Mucosa of gallbladder (tissue), 1 donor: ENCODE measurements around the gene ASB10. TPM values are rescaled to one million over a fixed set of nuclear protein-coding genes. Genes with fewer than 3 reads are reported as not detected.

Experiments
- DNase-seq: peaks from one replicate; pipeline ENCODE4 v3.0.0-alpha.2; 2020; ENCODE audit warnings: low spot score
- total RNA-seq: library from RNA; stranded (reverse); gene quantifications from one replicate; pipeline ENCODE4 v1.2.1, GENCODE V29; 2021
- donor health status: DM: no; HTN: no; CAD: no.

Gene ASB10
- total RNA-seq, 1 donor from 2014 or later: not detected

DNA sequence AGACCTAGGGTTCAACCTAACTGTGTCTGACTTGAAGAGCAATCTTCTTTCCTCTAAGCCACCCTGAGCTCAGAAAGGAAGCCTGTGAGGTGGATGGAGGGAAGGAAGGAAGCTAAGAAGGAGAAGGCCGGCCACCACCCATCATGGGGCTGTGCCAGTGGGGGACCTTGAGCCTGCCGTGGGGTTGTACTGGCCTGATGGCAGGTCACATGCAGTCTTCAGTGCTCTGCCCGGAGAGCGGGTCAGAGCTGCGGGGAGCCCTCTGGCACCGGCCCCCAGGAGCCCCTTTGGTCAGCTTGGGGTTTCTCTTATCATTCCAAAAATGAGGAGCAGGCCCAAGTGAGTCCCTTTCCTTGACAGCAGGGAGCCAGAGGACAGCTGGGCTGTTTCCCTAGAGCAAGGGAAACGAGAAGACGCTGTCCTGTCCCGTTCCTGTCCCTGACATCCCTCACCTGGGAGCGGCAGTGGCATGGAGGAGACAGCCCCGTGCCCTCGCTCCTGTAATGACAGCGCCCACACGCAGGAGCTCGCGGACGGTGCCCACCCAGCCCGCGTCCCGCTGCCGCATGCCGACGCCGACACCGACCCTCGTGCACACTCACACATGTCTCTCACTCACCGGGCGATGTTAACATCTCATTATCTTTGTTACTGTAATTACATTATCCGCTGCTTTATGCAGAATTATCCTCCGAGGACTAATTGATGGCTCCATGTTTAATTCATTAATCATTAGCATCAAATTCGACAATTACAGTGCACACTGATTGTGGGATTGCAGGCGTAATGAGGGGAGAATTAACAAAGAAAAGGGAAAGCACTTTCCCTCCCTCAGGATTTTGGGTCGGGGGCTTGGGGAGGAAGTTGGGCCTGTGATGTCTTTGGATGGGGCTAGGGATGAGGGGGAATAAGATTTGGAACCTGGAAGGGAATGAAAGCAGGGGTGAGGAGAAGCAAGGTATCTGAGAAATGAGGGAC, 50.9 kb downstream of the ASB10 start:
- no peak for DNase-seq

DNA sequence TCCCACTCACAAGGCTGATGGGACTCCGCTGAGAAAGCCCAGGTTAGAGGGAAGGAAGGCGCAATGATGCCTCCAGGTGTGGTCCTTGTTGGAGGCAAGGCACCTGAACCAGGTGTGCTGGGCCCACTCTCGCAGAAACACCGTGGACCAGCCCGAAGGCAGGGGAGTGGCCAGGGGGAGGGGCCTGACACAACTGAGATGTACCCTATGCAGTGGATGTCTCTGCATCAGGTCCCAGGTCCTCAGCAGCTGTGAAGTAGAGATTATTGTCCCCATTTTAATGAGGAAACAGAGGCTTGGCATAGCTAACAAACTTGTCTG, 51.6 kb downstream of the ASB10 start:
- DNase-seq: no peak

DNA sequence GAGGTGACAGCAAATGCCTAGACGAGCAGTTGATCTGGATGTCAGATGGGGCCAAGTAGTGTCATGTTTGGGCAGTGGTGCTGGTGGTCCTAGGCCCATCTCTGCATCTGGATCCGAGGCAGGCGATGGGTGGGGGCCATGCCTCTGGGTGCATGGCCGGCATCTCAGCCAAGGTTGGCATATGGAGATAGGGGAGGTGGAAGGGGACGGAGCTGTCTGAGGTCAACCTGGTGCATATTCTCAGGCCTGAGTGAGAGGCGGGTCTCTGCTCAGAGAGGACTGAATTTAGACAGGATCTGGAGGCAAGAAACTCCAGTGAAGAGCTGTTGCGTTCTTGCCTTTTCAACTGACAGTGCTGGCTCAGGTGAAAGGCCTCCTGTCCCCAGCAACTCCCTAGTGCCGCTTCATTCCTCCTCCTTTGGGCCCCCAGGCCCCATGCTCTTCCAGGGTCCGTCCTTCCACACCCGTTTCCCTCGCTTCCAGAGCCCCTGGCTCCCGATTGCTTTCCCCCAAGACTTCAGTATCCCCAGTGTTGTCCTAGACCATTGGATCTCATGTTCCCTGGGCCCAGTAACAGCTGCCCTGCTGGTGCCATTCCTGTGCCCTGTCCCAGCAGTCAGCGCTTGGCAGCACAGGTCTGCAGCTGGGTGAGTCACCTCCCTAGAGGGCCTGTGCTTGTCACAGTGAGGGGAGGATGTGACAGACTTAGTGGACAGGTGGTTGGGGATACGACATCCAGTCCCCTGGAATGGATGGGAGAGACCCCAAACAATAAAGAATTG, 52.1 kb downstream of the ASB10 start:
- DNase-seq: no peak

DNA sequence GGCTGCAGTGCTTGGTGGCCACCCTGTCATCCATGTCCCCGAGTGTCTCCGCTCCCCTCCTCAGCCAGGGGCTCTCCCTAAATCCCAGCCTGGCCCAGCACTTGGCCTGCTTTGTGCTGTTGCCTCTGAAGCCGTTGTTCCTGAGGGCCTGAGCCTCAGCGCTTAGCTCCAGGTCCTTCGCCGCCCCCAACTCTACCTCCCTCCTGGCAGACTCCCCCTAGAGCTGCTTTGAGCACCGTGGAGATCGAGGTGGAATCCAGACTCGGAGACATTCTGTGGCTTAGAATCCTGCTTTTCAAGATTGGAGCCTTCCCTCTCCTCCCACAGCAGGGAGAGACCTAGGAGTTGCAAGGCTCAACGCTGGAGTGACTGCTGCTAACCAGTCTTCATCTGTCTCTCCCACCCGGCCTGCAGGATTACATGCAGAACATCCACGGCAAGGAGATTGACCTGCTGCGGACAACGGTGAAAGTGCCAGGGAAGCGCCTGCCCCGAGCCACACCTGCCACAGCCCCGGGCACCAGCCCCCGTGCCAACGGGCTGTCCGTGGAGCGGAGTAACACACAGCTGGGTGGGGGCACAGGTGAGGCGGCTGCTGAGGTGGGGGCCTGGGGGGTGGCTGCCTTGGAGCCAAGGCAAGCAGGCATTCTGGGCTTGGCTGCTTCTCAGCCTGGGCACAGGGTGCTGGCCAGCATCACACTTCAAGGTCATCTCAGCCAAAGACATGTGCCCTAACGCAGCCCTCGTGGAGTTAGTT, 52.9 kb downstream of the ASB10 start:
- DNase-seq: no peak

DNA sequence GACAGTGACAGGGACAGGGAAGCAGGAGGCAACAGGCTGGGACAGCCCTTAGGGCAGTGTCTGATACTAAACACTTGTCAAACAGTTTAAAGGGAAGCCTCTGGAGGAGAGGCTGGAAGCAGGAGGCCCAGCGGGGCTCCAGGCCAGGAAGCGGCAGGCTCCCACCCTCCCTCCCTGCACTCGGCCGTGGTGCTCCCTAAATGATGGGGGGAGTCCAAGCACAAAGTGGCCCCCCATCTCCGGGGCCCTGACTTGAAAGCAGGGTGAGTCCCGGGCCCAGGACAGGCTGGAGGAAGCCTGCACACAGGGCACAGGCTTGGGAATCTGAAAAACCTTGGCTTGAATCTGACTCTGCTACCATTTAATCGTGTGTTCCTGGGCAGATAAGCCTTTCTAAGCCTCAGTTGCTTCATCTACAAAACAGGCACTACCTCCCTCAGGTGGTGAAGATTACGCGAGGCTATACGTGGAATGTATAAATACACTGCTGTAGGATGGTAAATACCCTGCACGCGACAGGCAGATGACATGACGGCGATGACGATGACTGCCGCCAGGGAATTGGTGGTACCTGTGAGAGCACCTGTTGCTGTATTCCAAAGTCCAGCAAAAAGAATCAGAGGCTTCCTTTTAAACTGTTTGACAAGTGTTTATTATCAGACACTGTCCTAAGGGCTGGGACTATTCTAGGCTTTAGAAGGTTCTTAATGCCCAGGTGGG, 53.6 kb downstream of the ASB10 start:
- no peak for DNase-seq

DNA sequence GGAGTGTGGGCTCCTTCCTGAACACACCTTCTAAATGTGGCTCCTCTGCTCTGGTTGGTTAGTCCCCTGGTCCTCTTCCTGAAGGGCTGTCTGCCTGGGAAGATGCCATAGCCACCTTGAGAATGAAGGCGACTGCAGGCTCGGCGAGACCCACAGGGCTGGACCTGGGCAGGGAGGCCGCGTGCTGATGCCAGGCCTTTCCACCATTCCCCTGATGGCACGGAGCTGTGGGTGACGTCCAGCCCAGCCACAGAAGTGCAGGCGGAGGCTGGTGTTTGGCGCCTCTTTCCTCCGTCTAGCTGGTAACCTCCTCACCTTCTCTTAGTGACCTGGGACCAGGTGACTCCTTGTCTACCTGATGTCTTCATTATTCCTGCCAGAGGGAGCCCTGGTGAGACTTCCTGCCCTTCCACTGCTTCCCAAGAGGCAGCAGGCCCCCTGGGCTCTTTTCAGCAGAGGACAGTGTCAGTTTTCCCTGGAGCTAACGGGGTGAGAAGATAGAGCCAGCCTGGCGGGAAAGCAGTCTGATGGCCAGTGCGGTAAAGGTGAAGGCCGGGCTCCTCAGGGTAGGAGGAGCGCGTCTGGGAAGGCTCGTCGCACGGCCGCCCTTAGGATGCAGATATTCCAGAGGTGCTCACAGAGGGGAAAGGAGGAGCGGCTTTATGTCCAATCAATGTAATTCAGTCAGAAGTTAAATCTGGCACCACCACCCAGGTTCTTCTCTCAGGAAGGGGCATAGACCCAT, 54.4 kb downstream of the ASB10 start:
- DNase-seq: no peak

DNA sequence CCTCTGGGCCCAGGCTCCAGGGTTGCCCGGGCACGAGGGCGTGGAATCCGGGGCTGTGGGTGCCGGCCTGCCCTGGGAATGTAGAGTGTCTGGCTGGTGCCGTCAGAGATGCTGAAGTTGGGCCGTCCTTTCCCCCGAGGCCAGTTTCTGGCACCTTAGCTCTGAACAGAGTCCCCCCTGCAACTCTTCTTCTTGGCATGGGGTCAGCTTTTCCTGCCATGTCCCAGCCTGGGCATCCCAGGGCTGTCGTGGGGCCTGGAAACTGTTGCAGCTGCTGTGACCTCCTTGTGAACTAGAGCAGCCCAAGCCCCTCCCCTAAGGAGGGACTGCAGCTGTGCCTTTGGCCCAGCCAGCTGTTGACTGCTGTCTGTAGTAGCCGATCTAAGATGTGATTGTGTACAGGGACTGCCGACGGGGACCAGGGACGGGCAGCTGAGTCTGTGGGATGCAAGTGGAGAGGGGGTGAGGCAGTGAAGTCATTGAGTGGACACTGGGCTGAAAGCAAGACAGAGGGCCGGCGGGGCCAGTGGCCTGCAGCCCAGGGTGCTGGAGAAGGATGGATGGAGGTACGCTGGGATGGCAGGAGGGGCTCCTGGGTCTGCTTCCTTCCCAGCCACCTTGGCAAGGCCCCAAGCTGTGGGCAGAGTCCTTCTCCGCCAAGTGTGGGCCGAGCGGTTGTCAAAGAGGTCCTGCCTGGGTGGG, 55.3 kb downstream of the ASB10 start:
- no peak for DNase-seq

DNA sequence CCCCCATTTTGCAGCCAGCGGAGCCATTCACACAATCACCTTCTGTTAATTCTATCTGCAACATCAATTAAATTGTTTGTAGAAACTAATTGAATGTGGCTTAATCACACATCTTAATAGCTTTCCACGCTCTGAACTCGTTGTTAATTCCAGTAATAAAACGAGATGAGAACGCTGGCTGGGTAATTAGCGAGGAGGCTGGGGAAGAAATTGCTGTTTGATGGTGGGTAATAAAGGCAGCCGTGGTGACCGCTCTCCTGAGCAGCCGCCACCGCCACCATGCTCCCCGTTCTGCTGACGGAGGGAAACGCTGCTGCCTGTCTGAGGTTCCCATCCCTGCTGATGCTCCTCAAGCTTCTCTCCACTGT, 55.8 kb downstream of the ASB10 start:
- DNase-seq: no peak

DNA sequence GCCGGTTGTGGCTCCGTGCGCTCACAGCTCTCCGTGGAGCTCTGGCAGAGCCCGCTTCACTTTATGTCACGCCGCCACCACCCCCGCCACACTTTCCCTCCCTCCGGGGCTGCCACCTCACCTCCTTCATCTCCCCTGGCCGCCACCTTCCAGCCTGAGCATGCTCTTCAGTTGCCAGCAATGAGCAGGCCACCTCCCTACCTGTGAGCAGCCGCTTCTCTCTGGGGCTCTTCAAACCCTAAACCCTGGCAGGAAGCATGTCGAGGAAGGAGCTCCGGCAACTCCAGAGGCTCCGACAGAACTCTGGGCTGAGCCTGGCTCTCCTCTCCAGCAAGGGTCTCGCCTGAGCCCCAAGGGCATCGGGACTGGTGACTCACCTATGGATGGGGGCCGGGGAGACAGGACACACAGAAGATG, 56.3 kb downstream of the ASB10 start:
- no peak for DNase-seq

DNA sequence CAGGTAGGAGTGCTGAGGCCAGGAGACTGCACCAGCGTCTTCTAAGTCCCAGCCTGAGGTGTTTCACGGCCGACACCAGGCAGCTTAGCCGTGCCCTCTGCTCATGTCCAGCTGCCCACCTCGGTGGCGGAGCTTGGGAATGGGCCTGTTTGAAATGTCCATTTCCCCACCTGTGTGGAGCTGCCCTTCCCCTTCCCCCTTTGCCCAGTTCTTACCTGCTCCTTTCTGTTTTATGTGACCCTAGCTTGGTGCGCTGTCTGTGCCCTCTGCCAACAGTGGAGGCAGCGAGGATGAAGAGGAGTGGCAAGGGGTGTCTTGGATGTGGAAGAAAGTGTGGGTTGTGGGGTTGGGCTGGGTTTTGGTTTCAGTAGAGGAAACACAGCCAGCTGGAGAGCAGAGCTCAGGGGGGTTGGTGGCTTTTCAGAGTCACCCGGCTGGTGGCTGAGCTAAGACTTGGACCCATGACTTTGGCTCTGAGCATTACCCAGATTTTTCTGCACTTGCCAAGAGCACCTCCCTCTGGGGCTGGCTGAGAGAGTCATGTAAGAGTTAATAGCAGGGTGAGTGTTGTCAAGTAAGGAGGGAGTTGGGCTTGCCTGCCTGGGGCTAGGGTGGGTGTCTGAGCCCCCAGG, 57.0 kb downstream of the ASB10 start:
- DNase-seq: no peak

DNA sequence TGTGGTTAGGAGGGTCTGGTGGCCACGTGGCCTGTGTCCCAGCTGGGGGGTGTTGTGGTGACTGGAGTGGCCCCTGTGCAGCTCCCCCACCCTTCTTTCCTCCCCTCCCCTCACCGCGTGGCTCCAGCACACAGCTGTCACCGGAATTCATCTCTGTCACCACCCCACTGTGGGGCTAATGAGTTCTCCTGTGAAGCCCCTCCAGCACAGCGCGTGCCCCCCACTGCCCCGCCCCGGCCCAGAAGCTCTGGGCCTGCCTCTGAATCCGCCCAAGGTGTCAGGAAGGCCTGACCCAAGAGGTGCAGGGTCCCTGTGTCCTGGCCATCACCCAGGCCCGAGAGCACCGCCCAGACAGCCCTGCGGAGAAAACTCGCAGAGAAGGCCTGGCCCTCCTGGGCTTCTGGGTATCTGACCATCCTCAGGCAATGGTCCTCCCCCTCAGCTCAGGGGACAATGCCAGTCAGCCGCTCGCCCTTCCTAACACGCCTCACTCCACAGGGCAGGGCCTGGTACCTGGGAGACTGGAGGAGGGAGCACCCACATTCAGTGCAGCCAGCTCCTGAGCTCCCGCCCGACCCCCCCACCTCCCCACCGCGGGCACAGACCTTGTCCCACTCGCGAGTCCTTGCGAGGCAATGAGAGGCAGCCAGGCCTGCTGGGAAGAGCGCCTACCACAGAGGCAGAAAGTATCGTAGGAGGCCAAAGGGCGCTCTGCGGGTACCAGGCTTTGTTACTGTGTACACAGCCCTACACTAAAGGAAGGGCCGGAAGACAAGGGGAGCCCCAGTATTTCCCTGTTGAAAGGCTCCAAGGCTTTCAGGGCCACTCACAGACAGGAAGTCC, 57.7 kb downstream of the ASB10 start:
- DNase-seq: peak; percentile 27

DNA sequence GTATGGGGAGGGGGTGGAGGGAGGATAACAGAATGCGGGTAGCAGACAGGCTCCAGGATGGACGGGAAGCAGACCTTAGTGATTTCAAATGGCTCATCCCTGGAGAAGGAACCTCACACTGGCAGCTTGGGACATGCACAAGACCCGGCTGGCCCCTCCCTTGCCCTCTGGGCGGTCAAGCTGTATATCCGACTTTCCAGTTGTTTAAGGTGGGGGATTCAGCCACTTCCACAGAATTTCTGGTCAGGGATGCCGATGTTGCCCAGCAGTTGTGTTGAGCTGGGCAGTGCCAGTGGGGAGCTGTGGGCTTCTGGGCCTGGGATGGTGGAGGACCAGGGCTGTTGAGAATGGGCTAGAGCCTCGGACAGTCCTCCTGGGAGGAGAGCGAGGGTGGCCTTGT, 58.3 kb downstream of the ASB10 start:
- no peak for DNase-seq

DNA sequence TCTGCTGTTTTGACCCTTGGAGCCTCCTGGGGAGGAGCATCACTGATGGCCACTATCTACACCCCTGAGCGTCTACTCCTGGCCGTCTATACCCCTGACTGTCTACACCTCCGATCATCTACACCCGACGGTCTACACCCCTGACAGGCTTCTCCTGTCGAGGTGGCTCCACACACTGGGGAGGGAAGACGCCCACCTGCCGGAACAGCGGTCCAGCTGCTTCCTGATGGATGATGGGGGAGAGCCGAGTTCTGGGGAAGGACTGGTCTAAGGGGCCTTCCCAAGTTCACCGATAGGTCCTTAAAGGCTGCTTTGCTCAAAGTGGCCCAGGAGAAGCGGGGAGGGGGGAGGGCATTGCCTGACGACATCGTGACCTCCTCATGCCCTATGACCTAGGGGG, 58.9 kb downstream of the ASB10 start:
- no peak for DNase-seq

DNA sequence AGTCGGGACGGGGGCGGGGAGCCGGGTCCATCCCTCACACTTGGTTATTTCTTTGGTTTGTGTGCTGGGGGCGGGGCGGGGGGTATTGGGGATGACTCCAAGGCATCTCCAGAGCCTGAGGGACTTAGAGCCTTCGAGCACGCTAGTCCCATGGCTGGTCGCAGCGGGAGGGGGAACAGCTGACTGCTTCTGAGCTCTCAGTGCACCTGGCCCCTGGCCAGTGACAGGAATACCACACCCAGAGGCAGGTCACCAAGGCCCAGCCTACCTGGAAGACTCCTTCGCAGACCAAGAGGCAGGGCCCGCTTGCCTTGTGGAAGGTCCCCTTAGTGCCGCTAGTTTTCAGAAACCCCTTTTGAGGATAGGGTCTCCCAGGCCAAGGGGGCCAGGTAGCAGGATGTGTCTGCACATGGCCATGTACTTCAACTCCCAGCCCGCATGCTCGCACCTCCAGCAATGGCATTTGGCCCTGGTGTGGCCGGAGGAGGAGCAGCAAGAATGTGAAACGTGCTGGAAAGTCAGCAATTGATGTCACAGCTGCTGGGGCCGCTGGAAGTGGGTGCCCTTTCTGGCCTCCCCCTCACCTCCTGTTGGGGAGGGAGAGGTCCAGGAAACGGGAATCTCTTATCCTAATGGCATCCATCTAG, 60.4 kb downstream of the ASB10 start:
- peak; percentile 74 for DNase-seq

DNA sequence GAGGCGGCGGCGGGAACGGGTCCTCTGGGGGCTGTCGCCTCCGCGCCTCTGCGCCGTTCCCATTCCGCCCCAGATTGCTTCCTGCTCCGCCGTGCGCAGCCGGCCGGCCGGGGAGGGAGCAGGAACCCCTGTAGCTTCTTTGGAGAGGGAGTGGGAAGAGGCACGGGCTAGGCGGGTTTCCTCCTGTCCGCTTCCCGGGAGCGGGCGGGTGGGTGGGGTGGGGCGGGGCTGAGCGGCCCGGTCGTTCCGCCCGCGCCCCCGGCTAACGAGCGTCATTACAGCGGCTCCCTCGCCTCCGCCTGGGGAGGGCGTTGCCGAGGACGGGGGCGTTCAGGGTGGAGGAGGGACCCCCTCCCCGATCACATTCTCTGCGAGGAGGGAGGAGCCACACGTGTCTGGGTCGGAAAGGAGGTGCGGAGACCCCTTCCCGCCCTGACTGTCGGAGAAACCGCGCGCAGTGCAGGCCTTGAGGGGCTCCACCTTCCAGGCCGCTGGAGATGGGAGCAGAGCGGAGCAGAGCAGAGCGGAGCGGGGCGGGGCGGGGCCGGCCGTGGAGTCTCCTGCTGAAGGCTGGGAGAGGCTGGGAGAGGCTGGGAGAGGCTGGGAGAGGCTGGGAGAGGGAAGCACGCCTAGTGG, 61.1 kb downstream of the ASB10 start:
- no peak for DNase-seq
